ENCODE results near the gene MEF2D. TPM values are rescaled to one million over a fixed set of nuclear protein-coding genes. Genes with fewer than 3 reads are reported as not detected.

The MEF2D gene
- total RNA-seq, 2 experiments from 2014 or later = 155 to 162 TPM

GRCh38 chr1:156480411-156481192 is 20.0 kb downstream of the MEF2D start:
- Histone ChIP-seq H3K4me1 (ENCODE audit: insufficient read depth, low read length) (peaks cover 47% of the 10 kb centered on the region), H3K4me3 (ENCODE audit: low read length) (no peak overlapping the region), H3K36me3 (ENCODE audit: insufficient read depth, low read length) (peaks cover 88% of the 10 kb centered on the region), H3K9me3 (ENCODE audit: control insufficient read depth in 1 of 2, insufficient read depth in 1 of 2, low read length in 2 of 2) (no peaks in the 10 kb centered on the region), H3K27ac (ENCODE audit: low read depth in 1 of 2, low read length in 2 of 2) (peak overlapping the region; percentile 52 to 62), H3K27me3 (ENCODE audit: control insufficient read depth in 1 of 2, insufficient read depth in 2 of 2, low read length in 2 of 2) (no peaks in the 10 kb centered on the region)
- ATAC-seq (ENCODE audit: poor library complexity) (peak; percentile 86), DNase-seq (peak; percentile 67 to 89 (median 77))
- POLR2A ChIA-PET = interaction anchor here (0.6 to 7.3 kb wide), 16 partner anchors 9 to 128 kb away, joined by 3 to 145 read pairs (median 4); partner anchors contain the start of genes GPATCH4, MEF2D and NAXE
- intact Hi-C loops (cut with DNase I, micrococcal nuclease) = loop anchor here (1.0 to 10.0 kb wide), 4 partner anchors 21 to 128 kb away; no protein-coding TSS in a partner anchor
- Mint-ChIP-seq H3K27ac (peak overlapping the region; percentile 94), H3K4me3 (peak overlapping the region; percentile 42), H3K27me3 (no peaks in the 10 kb centered on the region), H3K9me3 (no peaks in the 10 kb centered on the region), H3K36me3 (ENCODE audit: low read depth) (peaks cover 85% of the 10 kb centered on the region), H3K4me1 (ENCODE audit: low read depth) (peaks cover 53% of the 10 kb centered on the region)
- CTCF ChIA-PET = interaction anchor here (0.6 to 2.7 kb wide), 26 partner anchors 9 to 128 kb away, joined by 3 to 77 read pairs (median 5); partner anchors contain the start of genes IQGAP3, MEF2D and NAXE
- TF ChIP-seq CTCF (IDR thresholded peaks at IDR 0.05) = peak; percentile 75

GRCh38 chr1:156480016-156480370 is 20.6 kb downstream of the MEF2D start:
- H3K27ac Mint-ChIP-seq = peak overlapping the region; percentile 94
- peaks cover 91% of the 10 kb centered on the region for H3K36me3 Mint-ChIP-seq (ENCODE audit: low read depth)
- no peak overlapping the region for H3K27ac ChIP-seq (ENCODE audit: low read depth in 1 of 2, low read length in 2 of 2)
- H3K4me3 Mint-ChIP-seq = no peak overlapping the region
- no peaks in the 10 kb centered on the region for H3K9me3 ChIP-seq (ENCODE audit: control insufficient read depth in 1 of 2, insufficient read depth in 1 of 2, low read length in 2 of 2)
- intact Hi-C loops (cut with DNase I, micrococcal nuclease) = loop anchor here in 1 of 2 experiments (1.0 to 10.0 kb wide), 4 partner anchors 21 to 128 kb away; no protein-coding TSS in a partner anchor
- POLR2A ChIA-PET = interaction anchor here (0.6 to 7.3 kb wide), 16 partner anchors 9 to 129 kb away, joined by 3 to 145 read pairs (median 4); partner anchors contain the start of genes GPATCH4, MEF2D and NAXE
- TF ChIP-seq CTCF (IDR thresholded peaks at IDR 0.05) = no peak
- CTCF ChIA-PET = interaction anchor here (0.6 to 2.7 kb wide), 26 partner anchors 9 to 128 kb away, joined by 3 to 77 read pairs (median 5); partner anchors contain the start of genes IQGAP3, MEF2D and NAXE
- H3K27me3 ChIP-seq (ENCODE audit: control insufficient read depth in 1 of 2, insufficient read depth in 2 of 2, low read length in 2 of 2) = no peaks in the 10 kb centered on the region
- H3K4me1 ChIP-seq (ENCODE audit: insufficient read depth, low read length) = peaks cover 41% of the 10 kb centered on the region
- H3K4me1 Mint-ChIP-seq (ENCODE audit: low read depth) = peaks cover 53% of the 10 kb centered on the region
- no peaks in the 10 kb centered on the region for H3K27me3 Mint-ChIP-seq
- no peak for ATAC-seq (ENCODE audit: poor library complexity)
- no peak overlapping the region for H3K4me3 ChIP-seq (ENCODE audit: low read length)
- H3K9me3 Mint-ChIP-seq = no peaks in the 10 kb centered on the region
- peaks cover 90% of the 10 kb centered on the region for H3K36me3 ChIP-seq (ENCODE audit: insufficient read depth, low read length)
- DNase-seq = no peak

- no peaks in the 10 kb centered on the region for H3K9me3 Mint-ChIP-seq
- Histone ChIP-seq H3K27ac (ENCODE audit: low read depth in 1 of 2, low read length in 2 of 2) (no peak overlapping the region), H3K36me3 (ENCODE audit: insufficient read depth, low read length) (peaks cover 95% of the 10 kb centered on the region), H3K4me3 (ENCODE audit: low read length) (no peak overlapping the region), H3K4me1 (ENCODE audit: insufficient read depth, low read length) (peaks cover 34% of the 10 kb centered on the region), H3K27me3 (ENCODE audit: control insufficient read depth in 1 of 2, insufficient read depth in 2 of 2, low read length in 2 of 2) (no peaks in the 10 kb centered on the region), H3K9me3 (ENCODE audit: control insufficient read depth in 1 of 2, insufficient read depth in 1 of 2, low read length in 2 of 2) (no peaks in the 10 kb centered on the region)
- no peak for TF ChIP-seq CTCF (IDR thresholded peaks at IDR 0.05)
- peaks cover 96% of the 10 kb centered on the region for H3K36me3 Mint-ChIP-seq (ENCODE audit: low read depth)
- intact Hi-C loops (cut with DNase I, micrococcal nuclease) = loop anchor here in 1 of 2 experiments (1.0 to 10.0 kb wide), 4 partner anchors 22 to 129 kb away; no protein-coding TSS in a partner anchor
- peak overlapping the region; percentile 25 for H3K4me3 Mint-ChIP-seq
- CTCF ChIA-PET = interaction anchor here (1.9 to 2.7 kb wide), 4 partner anchors 11 to 52 kb away, joined by 5 to 77 read pairs (median 18); partner anchors contain the start of gene MEF2D
- POLR2A ChIA-PET = interaction anchor here (1.2 to 1.4 kb wide), 2 partner anchors 13 to 26 kb away, joined by 3 to 4 read pairs; no protein-coding TSS in a partner anchor
- H3K27ac Mint-ChIP-seq = peak overlapping the region; percentile 63
- H3K4me1 Mint-ChIP-seq (ENCODE audit: low read depth) = peaks cover 48% of the 10 kb centered on the region
- no peaks in the 10 kb centered on the region for H3K27me3 Mint-ChIP-seq
- ATAC-seq (ENCODE audit: poor library complexity) = no peak
- DNase-seq = no peak
These were observed 21.2 kb downstream of the MEF2D start for GRCh38 chr1:156479093-156480015.

All from CD4-positive, alpha-beta T cell (primary cell).